Duodenal mucosa (tissue), 2 donors: ENCODE data around the gene CLDN15.

Source experiments
- H3K27ac ChIP-seq: one replicate; pipeline ENCODE4 v1.7.0; 2013; ENCODE audit warnings: low read depth, low read length
- H3K27me3 ChIP-seq, 2 donors: one replicate each; pipeline ENCODE4 v1.7.0; 2013; ENCODE audit warnings: low read length in 2 of 2, control low read depth in 1 of 2; ENCODE audit not compliant: insufficient read depth in 2 of 2, control insufficient read depth in 1 of 2
- H3K36me3 ChIP-seq, 2 donors: one replicate each; pipeline ENCODE4 v1.7.0; 2013; ENCODE audit warnings: low read length in 2 of 2, control low read depth in 1 of 2; ENCODE audit not compliant: insufficient read depth in 2 of 2, control insufficient read depth in 1 of 2
- H3K4me1 ChIP-seq, 2 donors: one replicate each; pipeline ENCODE4 v1.7.0; 2013; ENCODE audit warnings: low read length in 2 of 2, control low read depth in 1 of 2; ENCODE audit not compliant: insufficient read depth in 2 of 2, control insufficient read depth in 1 of 2
- H3K4me3 ChIP-seq, 2 donors: one replicate each; pipeline ENCODE4 v1.7.0; 2013; ENCODE audit warnings: low read length in 2 of 2, low read depth in 1 of 2
- H3K9ac ChIP-seq, 2 donors: one replicate each; pipeline ENCODE4 v1.7.0; 2013; ENCODE audit warnings: low read length in 2 of 2, low read depth in 1 of 2
- H3K9me3 ChIP-seq, 2 donors: one replicate each; pipeline ENCODE4 v1.7.0; 2013; ENCODE audit warnings: low read length in 2 of 2, control low read depth in 1 of 2; ENCODE audit not compliant: control insufficient read depth in 1 of 2

Gene CLDN15

DNA sequence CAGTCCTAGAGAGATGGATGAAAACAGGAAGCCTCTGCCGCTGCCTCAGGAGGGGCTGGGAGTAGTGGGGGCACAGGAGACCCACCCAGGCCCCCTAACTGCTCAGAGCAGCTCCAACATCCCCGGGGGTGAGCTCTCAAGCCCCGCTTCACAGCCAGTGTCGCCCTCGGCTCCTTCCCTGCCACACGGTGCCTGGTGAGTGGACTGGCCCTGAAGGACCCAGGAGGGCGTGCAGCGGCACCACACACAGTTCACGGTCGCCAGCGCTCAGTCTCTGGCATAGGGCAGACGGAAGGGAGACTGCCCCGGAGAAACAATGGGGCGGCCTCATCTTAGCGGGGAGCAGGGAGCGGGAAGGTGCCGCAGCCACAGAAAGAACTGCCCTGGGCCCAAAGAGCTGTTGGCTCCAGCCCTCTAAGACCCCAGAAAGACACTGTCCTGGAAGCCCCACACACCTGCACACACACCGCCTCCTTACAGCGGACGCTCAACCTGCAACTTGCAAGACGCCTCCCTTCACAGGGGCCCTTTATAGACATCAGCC, 1.2 kb downstream of the CLDN15 start:
- no peaks in the 10 kb centered on the region for H3K27me3 ChIP-seq
- peak overlapping the region; percentile 96 for H3K27ac ChIP-seq
- peaks cover 19 to 28% of the 10 kb centered on the region in 2 donors for H3K4me1 ChIP-seq
- peaks cover 10 to 19% of the 10 kb centered on the region in 2 donors for H3K36me3 ChIP-seq
- H3K4me3 ChIP-seq: peak overlapping the region; percentile 79 to 90
- H3K9me3 ChIP-seq: no peaks in the 10 kb centered on the region
- H3K9ac ChIP-seq: peak overlapping the region; percentile 97 to 99

DNA sequence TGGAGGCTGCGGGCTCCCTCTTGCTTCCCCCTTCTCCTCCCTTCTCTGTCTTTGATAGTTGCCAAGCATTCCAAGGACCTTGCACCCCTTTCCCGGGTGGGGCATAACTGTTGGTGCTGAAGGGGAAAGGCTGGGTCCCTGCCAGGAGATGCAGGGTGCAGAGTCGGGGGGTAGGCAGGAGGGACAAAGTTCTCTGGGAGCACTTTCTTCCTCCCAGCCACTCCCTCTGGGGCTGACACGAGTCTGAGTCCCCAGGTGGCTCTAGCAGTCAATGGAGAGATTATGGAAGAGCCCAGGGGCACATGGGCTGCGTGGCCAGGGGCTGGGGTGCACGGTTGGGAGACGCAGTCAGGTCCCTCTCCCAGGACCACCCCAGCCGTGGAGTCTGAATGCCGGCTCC, 2.1 kb downstream of the CLDN15 start:
- Histone ChIP-seq H3K9ac (peak overlapping the region; percentile 97 to 99), H3K4me3 (peak overlapping the region; percentile 79 to 90)

GRCh38 chr7:101235050-101235449, 2.6 kb downstream of the CLDN15 start:
- H3K36me3 ChIP-seq: peaks cover 10 to 19% of the 10 kb centered on the region in 2 donors
- no peaks in the 10 kb centered on the region for H3K9me3 ChIP-seq
- H3K4me1 ChIP-seq: peaks cover 22 to 26% of the 10 kb centered on the region in 2 donors
- peak overlapping the region; percentile 97 to 99 for H3K9ac ChIP-seq
- H3K27me3 ChIP-seq: no peaks in the 10 kb centered on the region
- peak overlapping the region; percentile 79 to 90 for H3K4me3 ChIP-seq
- peak overlapping the region; percentile 88 for H3K27ac ChIP-seq

More for the DNA sequence above, 2.1 kb downstream of the CLDN15 start:
- Histone ChIP-seq H3K4me1 (peaks cover 23% of the 10 kb centered on the region in 2 donors), H3K27ac (peak overlapping the region; percentile 96), H3K27me3 (no peaks in the 10 kb centered on the region), H3K9me3 (no peaks in the 10 kb centered on the region), H3K36me3 (peaks cover 10 to 19% of the 10 kb centered on the region in 2 donors)

DNA sequence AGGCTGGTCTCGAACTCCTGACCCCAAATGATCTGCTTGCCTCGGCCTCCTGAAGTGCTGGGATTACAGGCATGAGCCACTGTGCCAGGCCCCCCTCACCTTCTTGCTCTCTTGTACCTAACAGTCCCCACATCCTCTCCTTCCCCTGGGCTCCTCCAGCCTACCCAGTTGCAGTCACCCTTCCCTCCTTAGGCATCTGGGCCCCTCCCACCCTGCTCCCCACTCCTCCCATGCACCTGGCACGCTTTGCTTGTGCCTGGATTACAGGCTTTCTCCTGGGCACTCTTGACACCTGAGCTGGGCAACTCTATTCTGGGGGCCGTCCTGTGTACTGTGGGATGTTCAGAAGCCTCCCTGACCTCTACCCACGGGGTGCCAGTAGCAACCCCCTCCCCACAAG, 3.0 kb downstream of the CLDN15 start:
- peak overlapping the region; percentile 79 to 90 for H3K4me3 ChIP-seq
- peaks cover 22 to 26% of the 10 kb centered on the region in 2 donors for H3K4me1 ChIP-seq
- peak overlapping the region; percentile 97 to 99 for H3K9ac ChIP-seq
- peak overlapping the region; percentile 88 for H3K27ac ChIP-seq
- peaks cover 10 to 15% of the 10 kb centered on the region in 2 donors for H3K36me3 ChIP-seq
- no peaks in the 10 kb centered on the region for H3K27me3 ChIP-seq
- no peaks in the 10 kb centered on the region for H3K9me3 ChIP-seq

GRCh38 chr7:101233907-101234547, 3.6 kb downstream of the CLDN15 start:
- peaks cover 22 to 26% of the 10 kb centered on the region in 2 donors for H3K4me1 ChIP-seq
- H3K9ac ChIP-seq: peak overlapping the region; percentile 97 to 99
- H3K9me3 ChIP-seq: no peaks in the 10 kb centered on the region
- H3K36me3 ChIP-seq: peaks cover 10 to 12% of the 10 kb centered on the region in 2 donors
- no peaks in the 10 kb centered on the region for H3K27me3 ChIP-seq
- peak overlapping the region; percentile 79 to 90 for H3K4me3 ChIP-seq
- peak overlapping the region; percentile 59 for H3K27ac ChIP-seq

DNA sequence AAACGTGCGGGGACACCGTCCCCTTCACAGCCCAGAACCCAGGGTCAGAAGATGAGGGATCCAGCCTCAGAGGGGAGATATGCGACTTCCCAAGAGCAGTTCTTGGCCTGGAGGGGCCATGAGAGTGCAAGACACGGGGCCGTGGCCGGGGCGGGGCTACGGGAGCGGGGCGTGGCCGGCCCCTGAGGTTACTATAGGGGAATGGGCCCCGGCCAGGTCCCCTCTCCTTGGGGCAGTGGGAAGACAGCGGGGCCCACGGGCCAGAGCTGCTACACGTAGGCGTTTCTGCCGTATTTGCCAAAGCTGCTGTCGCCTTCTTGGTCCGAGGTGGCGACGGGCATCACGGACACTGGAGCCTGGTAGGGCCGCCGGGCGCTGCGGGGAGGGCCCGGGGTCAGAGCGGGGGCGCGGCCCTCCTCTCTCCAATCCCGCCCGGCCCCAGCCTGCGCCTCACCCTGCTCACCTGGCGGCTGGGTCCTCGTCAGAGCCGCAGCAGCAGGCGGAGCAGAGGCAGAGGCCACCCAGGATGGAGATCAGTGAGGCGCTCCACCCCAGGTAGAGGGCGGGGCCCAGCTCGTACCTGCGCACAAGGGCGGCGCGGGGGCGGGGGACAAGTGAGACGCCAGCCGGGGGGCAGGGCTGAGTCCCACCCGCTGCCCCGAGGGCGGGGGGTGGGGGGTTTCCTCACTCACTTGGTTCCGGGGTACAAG, 5.3 kb downstream of the CLDN15 start:
- no peaks in the 10 kb centered on the region for H3K9me3 ChIP-seq
- H3K4me1 ChIP-seq: peaks cover 18 to 26% of the 10 kb centered on the region in 2 donors
- peak overlapping the region; percentile 57 to 60 for H3K4me3 ChIP-seq
- H3K36me3 ChIP-seq: peaks cover 9 to 11% of the 10 kb centered on the region in 2 donors
- H3K27ac ChIP-seq: peak overlapping the region; percentile 85
- H3K27me3 ChIP-seq: no peaks in the 10 kb centered on the region
- H3K9ac ChIP-seq: peak overlapping the region; percentile 45 to 54

GRCh38 chr7:101231644-101232043, 6.0 kb downstream of the CLDN15 start:
- peak overlapping the region; percentile 45 to 53 for H3K9ac ChIP-seq
- no peaks in the 10 kb centered on the region for H3K9me3 ChIP-seq
- peaks cover 4 to 13% of the 10 kb centered on the region in 2 donors for H3K36me3 ChIP-seq
- H3K27me3 ChIP-seq: no peaks in the 10 kb centered on the region
- peaks cover 18 to 26% of the 10 kb centered on the region in 2 donors for H3K4me1 ChIP-seq
- peak overlapping the region; percentile 57 to 60 for H3K4me3 ChIP-seq
- H3K27ac ChIP-seq: peak overlapping the region; percentile 85

GRCh38 chr7:101226721-101227120, 10.9 kb downstream of the CLDN15 start:
- peaks cover 4 to 10% of the 10 kb centered on the region in 2 donors for H3K4me1 ChIP-seq
- H3K27me3 ChIP-seq: no peaks in the 10 kb centered on the region
- peaks cover 8 to 37% of the 10 kb centered on the region in 2 donors for H3K36me3 ChIP-seq
- H3K27ac ChIP-seq: no peak overlapping the region
- H3K9me3 ChIP-seq: no peaks in the 10 kb centered on the region
- H3K9ac ChIP-seq: no peak overlapping the region
- no peak overlapping the region for H3K4me3 ChIP-seq

DNA sequence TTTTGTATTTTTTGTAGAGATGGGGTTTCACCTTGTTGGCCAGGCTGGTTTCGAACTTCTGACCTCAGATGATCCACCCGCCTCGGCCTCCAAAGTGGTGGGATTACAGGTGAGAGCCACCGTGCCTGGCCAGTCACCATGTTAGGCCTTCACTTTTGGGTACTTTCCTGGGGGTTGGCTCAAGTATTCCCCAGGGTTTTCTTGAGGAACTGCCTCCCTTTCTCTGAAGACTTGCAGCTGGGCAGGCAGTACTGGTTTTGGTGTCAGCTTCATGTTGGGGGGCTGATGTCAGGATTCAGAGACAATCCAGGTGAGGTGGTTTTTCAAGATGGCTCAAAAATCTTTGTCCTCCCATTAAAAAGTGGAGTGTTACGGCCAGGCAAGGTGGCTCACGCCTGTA, 12.0 kb downstream of the CLDN15 start:
- Histone ChIP-seq H3K27ac (no peak overlapping the region), H3K36me3 (peaks cover 8 to 37% of the 10 kb centered on the region in 2 donors), H3K4me1 (peaks cover 0 to 4% of the 10 kb centered on the region in 2 donors), H3K9me3 (no peaks in the 10 kb centered on the region), H3K4me3 (no peak overlapping the region), H3K27me3 (no peaks in the 10 kb centered on the region), H3K9ac (no peak overlapping the region)

- Histone ChIP-seq H3K27ac (no peak overlapping the region), H3K9me3 (no peaks in the 10 kb centered on the region), H3K4me1 (peaks cover 15 to 16% of the 10 kb centered on the region in 2 donors), H3K36me3 (peaks cover 8 to 37% of the 10 kb centered on the region in 2 donors), H3K4me3 (no peak overlapping the region), H3K9ac (no peak overlapping the region), H3K27me3 (no peaks in the 10 kb centered on the region)
These were observed 14.1 kb downstream of the CLDN15 start for GRCh38 chr7:101223528-101223927.
